ENCODE measurements around the gene PLCXD3. TPM values are rescaled to one million over a fixed set of nuclear protein-coding genes. Genes with fewer than 3 reads are reported as not detected.

PLCXD3 gene
- total RNA-seq, 1 experiment from 2014 or later, result 0.11 TPM

DNA sequence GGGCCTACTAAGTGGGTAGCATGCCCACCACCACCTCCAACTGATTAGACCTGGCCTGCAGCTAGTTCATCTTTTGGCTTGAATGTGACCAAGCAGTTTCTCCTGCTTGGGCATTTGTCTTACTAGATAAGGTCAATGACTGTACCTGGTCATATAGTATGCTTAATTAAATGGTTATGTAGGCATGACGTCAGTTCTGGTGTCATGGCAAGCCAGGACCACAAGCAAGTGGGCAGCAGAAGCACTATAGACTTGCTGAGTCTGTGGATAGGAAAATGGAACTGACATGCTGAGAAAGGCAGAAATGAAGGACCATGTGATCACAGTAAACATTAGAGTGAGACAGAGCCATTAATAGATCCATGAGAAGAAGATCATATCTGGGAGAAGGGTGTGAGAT lies 241.5 kb downstream of the PLCXD3 start:
- CTCF ChIA-PET, result interaction anchor here (0.6 kb wide), 1 partner anchor 78 kb away, joined by 13 read pairs; no protein-coding TSS in a partner anchor
- DNase-seq, result no peak
- POLR2A ChIA-PET (ENCODE audit: unreplicated experiment), result no interaction called here
- Histone ChIP-seq H4K20me1 (ENCODE audit: insufficient read depth) (no peaks in the 10 kb centered on the region), H2AFZ (no peak overlapping the region), H3K4me2 (no peak overlapping the region), H3K9me3 (ENCODE audit: insufficient read depth, low read depth) (no peaks in the 10 kb centered on the region), H3K9me2 (ENCODE audit: insufficient read depth) (no peaks in the 10 kb centered on the region), H3K4me3 (no peak overlapping the region), H3K27ac (no peak overlapping the region), H3K4me1 (replicated peaks; ENCODE audit: insufficient read depth) (no peaks in the 10 kb centered on the region), H3K27me3 (ENCODE audit: insufficient read depth, low read depth) (no peaks in the 10 kb centered on the region), H3F3A (ENCODE audit: insufficient read depth, low read depth) (no peaks in the 10 kb centered on the region), H3K79me2 (ENCODE audit: low read depth) (no peaks in the 10 kb centered on the region), H3K36me3 (ENCODE audit: low read depth) (no peaks in the 10 kb centered on the region)
- no TSS peak for BruUV-seq (replicated peaks)
- TF ChIP-seq, protein P1, sequence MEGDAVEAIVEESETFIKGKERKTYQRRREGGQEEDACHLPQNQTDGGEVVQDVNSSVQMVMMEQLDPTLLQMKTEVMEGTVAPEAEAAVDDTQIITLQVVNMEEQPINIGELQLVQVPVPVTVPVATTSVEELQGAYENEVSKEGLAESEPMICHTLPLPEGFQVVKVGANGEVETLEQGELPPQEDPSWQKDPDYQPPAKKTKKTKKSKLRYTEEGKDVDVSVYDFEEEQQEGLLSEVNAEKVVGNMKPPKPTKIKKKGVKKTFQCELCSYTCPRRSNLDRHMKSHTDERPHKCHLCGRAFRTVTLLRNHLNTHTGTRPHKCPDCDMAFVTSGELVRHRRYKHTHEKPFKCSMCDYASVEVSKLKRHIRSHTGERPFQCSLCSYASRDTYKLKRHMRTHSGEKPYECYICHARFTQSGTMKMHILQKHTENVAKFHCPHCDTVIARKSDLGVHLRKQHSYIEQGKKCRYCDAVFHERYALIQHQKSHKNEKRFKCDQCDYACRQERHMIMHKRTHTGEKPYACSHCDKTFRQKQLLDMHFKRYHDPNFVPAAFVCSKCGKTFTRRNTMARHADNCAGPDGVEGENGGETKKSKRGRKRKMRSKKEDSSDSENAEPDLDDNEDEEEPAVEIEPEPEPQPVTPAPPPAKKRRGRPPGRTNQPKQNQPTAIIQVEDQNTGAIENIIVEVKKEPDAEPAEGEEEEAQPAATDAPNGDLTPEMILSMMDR (conservative IDR thresholded peaks at IDR 0.05), result no peak
- TF ChIP-seq EZH2 (IDR thresholded peaks at IDR 0.05; ENCODE audit: low read depth), result no peak
- intact Hi-C loops (cut with micrococcal nuclease; ENCODE audit: unreplicated experiment), result no loop called here

GRCh38 chr5:41266377-41266776 lies 244.0 kb downstream of the PLCXD3 start:
- Histone ChIP-seq H3K4me1 (replicated peaks; ENCODE audit: insufficient read depth) (no peaks in the 10 kb centered on the region), H3K4me3 (no peak overlapping the region), H3K4me2 (no peak overlapping the region), H3K79me2 (ENCODE audit: low read depth) (no peaks in the 10 kb centered on the region), H4K20me1 (ENCODE audit: insufficient read depth) (no peaks in the 10 kb centered on the region), H3F3A (ENCODE audit: insufficient read depth, low read depth) (no peaks in the 10 kb centered on the region), H3K9me3 (ENCODE audit: insufficient read depth, low read depth) (no peaks in the 10 kb centered on the region), H3K27me3 (ENCODE audit: insufficient read depth, low read depth) (no peaks in the 10 kb centered on the region), H3K36me3 (ENCODE audit: low read depth) (no peaks in the 10 kb centered on the region), H3K27ac (no peak overlapping the region), H2AFZ (no peak overlapping the region), H3K9me2 (ENCODE audit: insufficient read depth) (no peaks in the 10 kb centered on the region)
- ChIA-PET CTCF (no interaction called here), POLR2A (ENCODE audit: unreplicated experiment) (no interaction called here)
- intact Hi-C loops (cut with micrococcal nuclease; ENCODE audit: unreplicated experiment), result no loop called here
- TF ChIP-seq EZH2 (IDR thresholded peaks at IDR 0.05; ENCODE audit: low read depth), result no peak
- TF ChIP-seq, protein P1 (conservative IDR thresholded peaks at IDR 0.05), result no peak
- DNase-seq, result no peak
- BruUV-seq (replicated peaks), result no TSS peak

DNA sequence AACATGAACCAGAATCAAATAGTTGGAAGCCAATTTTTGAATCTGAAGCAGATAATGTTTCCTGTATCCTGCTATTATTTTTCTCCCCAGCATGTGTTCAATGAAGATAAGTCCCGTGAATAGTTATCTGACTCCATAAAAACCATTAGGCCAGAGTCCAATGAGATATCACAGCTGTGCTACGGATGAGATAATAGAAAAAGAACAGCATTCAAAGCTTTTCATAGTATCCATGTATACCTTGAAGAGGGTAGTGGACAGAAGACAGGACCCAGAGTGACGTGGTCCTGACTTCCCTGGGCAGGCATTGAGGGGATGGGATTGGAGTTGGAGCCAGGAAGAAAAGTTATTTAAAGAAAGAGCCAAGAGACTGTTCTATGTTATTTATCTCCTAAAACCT lies 246.4 kb downstream of the PLCXD3 start:
- Histone ChIP-seq H3K9me3 (ENCODE audit: insufficient read depth, low read depth) (no peaks in the 10 kb centered on the region), H3K79me2 (ENCODE audit: low read depth) (no peaks in the 10 kb centered on the region), H3K4me1 (replicated peaks; ENCODE audit: insufficient read depth) (no peaks in the 10 kb centered on the region), H3K9me2 (ENCODE audit: insufficient read depth) (no peaks in the 10 kb centered on the region), H3K4me3 (no peak overlapping the region), H3K27ac (no peak overlapping the region), H2AFZ (no peak overlapping the region), H3K4me2 (no peak overlapping the region), H3K27me3 (ENCODE audit: insufficient read depth, low read depth) (no peaks in the 10 kb centered on the region), H3K36me3 (ENCODE audit: low read depth) (no peaks in the 10 kb centered on the region), H4K20me1 (ENCODE audit: insufficient read depth) (no peaks in the 10 kb centered on the region), H3F3A (ENCODE audit: insufficient read depth, low read depth) (no peaks in the 10 kb centered on the region)
- ChIA-PET CTCF (no interaction called here), POLR2A (ENCODE audit: unreplicated experiment) (no interaction called here)
- TF ChIP-seq EZH2 (IDR thresholded peaks at IDR 0.05; ENCODE audit: low read depth), result no peak
- TF ChIP-seq, protein P1 (conservative IDR thresholded peaks at IDR 0.05), result no peak
- intact Hi-C loops (cut with micrococcal nuclease; ENCODE audit: unreplicated experiment), result no loop called here
- BruUV-seq (replicated peaks), result no TSS peak
- DNase-seq, result no peak

All from PC-9 (cell line).